CD4-positive, alpha-beta T cell treated with Interleukin-21 for 1 hour (primary cell): Measurements from ENCODE around the gene SIGLEC7.
"Not testable (repeated sequence)": the region's sequence is repeated elsewhere in the genome, so short reads cannot be mapped to it uniquely, and the experiment has no call there.

ENCODE experiments used
- DNase-seq: peaks from one replicate; pipeline ENCODE4 v3.0.0-alpha.2; 2020

SIGLEC7 gene

GRCh38 chr19:51141181-51141580, 920 bp upstream of the SIGLEC7 start:
- no peak for DNase-seq

- DNase-seq: not testable (repeated sequence)
Measured at GRCh38 chr19:51142809-51143475, 841 bp downstream of the SIGLEC7 start.

- DNase-seq: no peak
Measured at GRCh38 chr19:51143486-51143885, 1.4 kb downstream of the SIGLEC7 start.

- DNase-seq: no peak
Measured at GRCh38 chr19:51144482-51145045, 2.5 kb downstream of the SIGLEC7 start.

GRCh38 chr19:51145916-51146493, 3.9 kb downstream of the SIGLEC7 start:
- DNase-seq: no peak

GRCh38 chr19:51146751-51147150, 4.7 kb downstream of the SIGLEC7 start:
- DNase-seq: no peak

GRCh38 chr19:51147663-51148062, 5.6 kb downstream of the SIGLEC7 start:
- DNase-seq: no peak

- DNase-seq: no peak
Measured at GRCh38 chr19:51148580-51148979, 6.5 kb downstream of the SIGLEC7 start.

- no peak for DNase-seq
Measured at GRCh38 chr19:51150627-51151026, 8.5 kb downstream of the SIGLEC7 start.

- no peak for DNase-seq
Measured at GRCh38 chr19:51156710-51157109, 14.6 kb downstream of the SIGLEC7 start.

GRCh38 chr19:51157265-51157664, 15.2 kb downstream of the SIGLEC7 start:
- no peak for DNase-seq

- peak; percentile 71 for DNase-seq
Measured at GRCh38 chr19:51158474-51159129, 16.5 kb downstream of the SIGLEC7 start.

- no peak for DNase-seq
Measured at GRCh38 chr19:51159656-51160055, 17.6 kb downstream of the SIGLEC7 start.

- DNase-seq: no peak
Measured at GRCh38 chr19:51161266-51161665, 19.2 kb downstream of the SIGLEC7 start.

GRCh38 chr19:51161867-51162496, 19.9 kb downstream of the SIGLEC7 start:
- no peak for DNase-seq

GRCh38 chr19:51163257-51163656, 21.2 kb downstream of the SIGLEC7 start:
- DNase-seq: no peak

- no peak for DNase-seq
Measured at GRCh38 chr19:51164215-51164614, 22.1 kb downstream of the SIGLEC7 start.

- DNase-seq: peak; percentile 49
Measured at GRCh38 chr19:51166846-51167490, 24.9 kb downstream of the SIGLEC7 start.

GRCh38 chr19:51168564-51169282, 26.6 kb downstream of the SIGLEC7 start:
- peak; percentile 15 for DNase-seq

- peak; percentile 69 for DNase-seq
Measured at GRCh38 chr19:51169283-51169918, 27.3 kb downstream of the SIGLEC7 start.

- no peak for DNase-seq
Measured at GRCh38 chr19:51172223-51172622, 30.1 kb downstream of the SIGLEC7 start.

- no peak for DNase-seq
Measured at GRCh38 chr19:51173681-51174080, 31.6 kb downstream of the SIGLEC7 start.
